ENCODE measurements around the gene SENP8. TPM values are rescaled to one million over a fixed set of nuclear protein-coding genes. Genes with fewer than 3 reads are reported as not detected.

Gene SENP8
- total RNA-seq, 1 donor from 2014 or later, result 3.7 TPM

DNA sequence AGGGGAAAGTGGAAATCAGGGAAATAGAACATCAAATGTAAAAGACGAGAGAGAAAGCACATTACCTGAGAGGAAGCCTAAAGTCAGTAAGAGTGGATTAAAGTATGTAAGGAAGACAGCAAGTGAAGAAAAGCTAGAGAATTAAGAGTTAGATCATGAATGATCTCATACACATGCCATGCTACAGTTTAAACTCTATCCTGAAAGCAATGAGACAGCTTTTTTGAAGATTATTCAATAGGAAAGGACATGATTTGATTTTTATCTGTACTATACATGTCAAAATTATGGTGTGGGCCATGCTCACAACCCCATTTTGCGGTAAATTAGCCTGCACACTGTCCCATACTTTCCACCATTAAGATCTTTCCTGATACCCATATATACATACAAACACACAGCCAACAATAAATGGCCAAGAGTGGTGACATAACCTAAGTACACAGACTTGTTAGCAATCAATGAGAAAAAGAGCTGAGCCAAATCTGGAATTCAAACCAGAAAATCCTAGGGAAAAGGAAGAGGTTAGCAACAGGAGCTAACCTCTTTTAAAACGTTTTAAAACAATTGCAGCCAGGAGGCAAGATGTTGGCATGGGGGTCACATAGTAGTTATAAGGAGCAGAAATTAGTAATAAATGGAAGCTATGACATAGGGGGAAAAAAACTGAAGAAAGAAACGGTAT lies 4.7 kb upstream of the SENP8 start:
- Mint-ChIP-seq H3K27me3 (ENCODE audit: low read depth) (no peaks in the 10 kb centered on the region), H3K4me3 (no peak overlapping the region), H3K9me3 (no peaks in the 10 kb centered on the region), H3K36me3 (peaks cover 1% of the 10 kb centered on the region), H3K27ac (peak overlapping the region; percentile 90), H3K4me1 (peaks cover 48% of the 10 kb centered on the region)
- TF ChIP-seq CTCF (IDR thresholded peaks at IDR 0.05; ENCODE audit: unreplicated experiment), result no peak
- no peak for DNase-seq (ENCODE audit: low spot score in 2 of 2, unreplicated experiment in 2 of 2)

DNA sequence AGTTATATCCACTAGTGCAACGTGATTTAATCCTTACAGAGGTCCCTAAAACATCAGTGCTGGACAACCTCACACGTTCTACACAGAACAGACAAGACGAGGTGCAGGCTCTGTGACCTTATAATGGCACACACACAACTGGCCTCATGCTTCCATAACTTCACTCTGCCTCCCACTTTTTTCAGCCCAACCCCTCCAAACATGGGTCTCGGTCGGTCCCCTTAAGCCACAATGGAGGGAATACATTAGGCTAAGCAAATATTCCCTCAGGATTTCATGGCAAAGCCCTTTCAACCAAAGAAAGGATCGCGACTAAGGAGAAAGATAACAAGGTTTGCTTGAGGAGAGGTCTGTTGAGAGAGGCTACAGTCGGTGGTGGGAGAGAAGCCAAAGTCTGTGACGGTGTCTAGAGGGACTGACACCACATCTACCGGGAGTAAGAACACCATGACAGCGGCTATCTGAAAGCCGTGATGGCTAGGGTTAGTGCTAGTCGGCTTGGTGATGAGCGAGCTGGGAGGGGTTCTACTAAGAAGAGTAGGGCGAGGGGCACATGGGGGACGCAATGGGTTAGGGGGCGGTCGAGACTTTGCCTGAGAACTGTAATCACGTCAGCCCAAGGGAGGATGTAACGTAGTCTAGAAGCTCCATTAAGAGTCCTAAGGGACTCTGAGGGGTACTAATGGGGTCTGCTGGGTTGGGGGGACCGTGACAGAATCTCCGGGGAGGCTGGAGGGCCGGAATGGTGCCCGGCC lies 1.3 kb upstream of the SENP8 start:
- Mint-ChIP-seq H3K27ac (peak overlapping the region; percentile 97), H3K4me3 (peak overlapping the region; percentile 95), H3K36me3 (no peaks in the 10 kb centered on the region), H3K4me1 (peaks cover 56% of the 10 kb centered on the region), H3K27me3 (ENCODE audit: low read depth) (no peaks in the 10 kb centered on the region), H3K9me3 (no peaks in the 10 kb centered on the region)
- DNase-seq (ENCODE audit: low spot score in 2 of 2, unreplicated experiment in 2 of 2), result peak in 1 of 2 experiments; percentile 24
- TF ChIP-seq CTCF (IDR thresholded peaks at IDR 0.05; ENCODE audit: unreplicated experiment), result no peak

DNA sequence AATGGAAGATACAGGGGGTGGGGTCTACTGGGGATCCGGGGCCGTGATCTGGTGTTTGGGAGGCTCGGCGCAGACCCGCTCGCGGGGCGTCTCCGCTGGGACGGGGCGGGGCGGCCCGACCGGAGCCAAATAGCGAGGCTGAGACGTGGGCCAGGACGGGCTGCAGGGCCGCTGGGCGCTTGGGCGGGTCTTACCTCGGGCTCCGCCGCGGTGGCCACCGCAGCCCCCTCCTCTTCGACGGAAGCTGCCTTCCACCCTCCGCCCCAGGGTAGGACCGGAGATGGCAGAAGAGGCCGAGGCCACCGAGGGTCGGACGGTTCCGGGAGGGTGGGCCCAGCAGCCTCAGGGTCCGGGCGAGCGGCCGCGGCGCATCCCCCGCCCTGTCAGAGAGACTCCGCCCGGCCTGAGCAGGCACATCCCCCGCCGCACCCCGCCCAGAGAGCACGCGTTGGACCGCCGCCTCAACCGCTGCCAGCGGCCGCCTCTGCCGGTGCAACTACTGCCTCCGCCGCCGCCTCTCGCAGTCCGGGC lies 652 bp upstream of the SENP8 start:
- H3K27ac Mint-ChIP-seq, result peak overlapping the region; percentile 97
- H3K4me3 Mint-ChIP-seq, result peak overlapping the region; percentile 95
- DNase-seq (ENCODE audit: low spot score in 2 of 2, unreplicated experiment in 2 of 2), result peak in 1 of 2 experiments; percentile 54
- H3K9me3 Mint-ChIP-seq, result no peaks in the 10 kb centered on the region
- peaks cover 51% of the 10 kb centered on the region for H3K4me1 Mint-ChIP-seq
- no peak for TF ChIP-seq CTCF (IDR thresholded peaks at IDR 0.05; ENCODE audit: unreplicated experiment)
- H3K36me3 Mint-ChIP-seq, result no peaks in the 10 kb centered on the region
- H3K27me3 Mint-ChIP-seq (ENCODE audit: low read depth), result no peaks in the 10 kb centered on the region

GRCh38 chr15:72124218-72124617 lies 6.0 kb downstream of the SENP8 start:
- no peak overlapping the region for H3K4me3 Mint-ChIP-seq
- peaks cover 9% of the 10 kb centered on the region for H3K4me1 Mint-ChIP-seq
- no peak overlapping the region for H3K27ac Mint-ChIP-seq
- H3K27me3 Mint-ChIP-seq (ENCODE audit: low read depth), result no peaks in the 10 kb centered on the region
- DNase-seq (ENCODE audit: low spot score in 2 of 2, unreplicated experiment in 2 of 2), result no peak
- no peaks in the 10 kb centered on the region for H3K36me3 Mint-ChIP-seq
- no peaks in the 10 kb centered on the region for H3K9me3 Mint-ChIP-seq
- TF ChIP-seq CTCF (IDR thresholded peaks at IDR 0.05; ENCODE audit: unreplicated experiment), result no peak

- H3K9me3 Mint-ChIP-seq, result no peaks in the 10 kb centered on the region
- TF ChIP-seq CTCF (IDR thresholded peaks at IDR 0.05; ENCODE audit: unreplicated experiment), result no peak
- peaks cover 2% of the 10 kb centered on the region for H3K4me1 Mint-ChIP-seq
- no peak overlapping the region for H3K4me3 Mint-ChIP-seq
- no peak overlapping the region for H3K27ac Mint-ChIP-seq
- no peak for DNase-seq (ENCODE audit: low spot score in 2 of 2, unreplicated experiment in 2 of 2)
- H3K36me3 Mint-ChIP-seq, result no peaks in the 10 kb centered on the region
- H3K27me3 Mint-ChIP-seq (ENCODE audit: low read depth), result no peaks in the 10 kb centered on the region
These were observed 9.6 kb downstream of the SENP8 start for GRCh38 chr15:72127724-72128322.
